Measurements from ENCODE around the gene CPAMD8. TPM values are rescaled to one million over a fixed set of nuclear protein-coding genes. Genes with fewer than 3 reads are reported as not detected.

CPAMD8 gene
- total RNA-seq, 2 donors from 2014 or later: 5.5 to 21.4 TPM

DNA sequence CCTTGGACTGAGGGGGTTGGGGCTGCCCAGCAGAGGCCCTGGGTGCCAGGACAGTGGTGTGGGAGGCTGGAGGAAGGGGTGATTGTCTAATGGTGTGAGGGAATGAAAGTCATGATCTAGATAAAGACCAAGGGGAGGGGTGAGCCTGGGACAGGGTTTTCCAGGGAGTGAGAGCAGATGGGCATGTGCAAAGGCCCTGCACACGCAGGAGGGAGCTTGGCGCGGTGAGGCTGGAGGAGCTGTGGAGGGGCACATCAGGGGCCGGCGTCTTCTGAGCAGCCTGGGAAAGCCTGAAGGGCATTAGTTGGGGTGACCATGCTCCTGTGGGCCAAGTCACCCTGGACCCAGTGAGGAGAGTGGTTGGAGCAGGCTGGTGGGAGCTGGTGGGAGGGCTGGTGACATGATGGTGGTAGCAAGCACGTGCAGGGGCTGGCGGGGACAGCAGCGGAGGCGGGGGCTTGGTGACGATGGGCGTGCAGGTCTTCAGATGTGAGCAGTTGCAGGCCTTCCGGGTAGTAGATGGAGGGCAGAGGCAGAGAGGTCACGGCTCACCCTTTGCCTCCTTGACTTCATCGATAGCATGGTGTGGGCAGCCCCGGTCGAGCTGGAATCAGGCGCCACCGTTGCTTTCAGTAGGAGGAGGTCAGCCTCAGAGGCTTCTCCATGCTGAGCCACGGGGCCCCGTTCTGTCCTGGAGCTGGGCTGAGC is 158.0 kb downstream of the CPAMD8 start:
- DNase-seq (ENCODE audit: low spot score): no peak
- Histone ChIP-seq H3K27ac (no peak overlapping the region), H3K27me3 (no peaks in the 10 kb centered on the region), H3K9me3 (no peaks in the 10 kb centered on the region), H3K4me1 (peaks cover 0 to 9% of the 10 kb centered on the region in 2 donors), H3K4me3 (no peak overlapping the region), H3K36me3 (peaks cover 91% of the 10 kb centered on the region)
- TF ChIP-seq CTCF (IDR thresholded peaks at IDR 0.05): no peak

DNA sequence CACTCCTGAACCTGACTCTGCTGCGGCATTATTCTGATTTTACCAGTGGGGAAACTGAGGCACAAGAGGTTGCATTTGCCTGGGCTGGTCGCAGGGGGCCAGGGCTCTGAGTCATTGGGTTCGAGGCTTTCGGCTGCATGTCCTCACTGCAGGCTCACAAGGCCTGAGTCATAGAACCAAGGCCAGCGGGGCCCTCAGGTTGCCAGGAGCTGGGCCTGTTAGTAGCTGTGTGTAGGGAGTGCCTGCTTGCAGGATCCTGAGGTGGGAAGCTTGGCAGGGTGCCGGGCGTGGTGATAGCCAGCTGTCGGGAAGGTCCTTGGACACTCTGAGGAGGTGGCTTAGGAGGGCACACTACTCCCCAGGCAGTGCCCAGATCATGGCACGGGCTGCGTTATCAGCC is 159.4 kb downstream of the CPAMD8 start:
- no peak overlapping the region for H3K4me3 ChIP-seq
- no peaks in the 10 kb centered on the region for H3K27me3 ChIP-seq
- peaks cover 0 to 9% of the 10 kb centered on the region in 2 donors for H3K4me1 ChIP-seq
- no peaks in the 10 kb centered on the region for H3K9me3 ChIP-seq
- H3K36me3 ChIP-seq: peaks cover 92% of the 10 kb centered on the region
- DNase-seq (ENCODE audit: low spot score): no peak
- H3K27ac ChIP-seq: no peak overlapping the region
- TF ChIP-seq CTCF (IDR thresholded peaks at IDR 0.05): no peak

DNA sequence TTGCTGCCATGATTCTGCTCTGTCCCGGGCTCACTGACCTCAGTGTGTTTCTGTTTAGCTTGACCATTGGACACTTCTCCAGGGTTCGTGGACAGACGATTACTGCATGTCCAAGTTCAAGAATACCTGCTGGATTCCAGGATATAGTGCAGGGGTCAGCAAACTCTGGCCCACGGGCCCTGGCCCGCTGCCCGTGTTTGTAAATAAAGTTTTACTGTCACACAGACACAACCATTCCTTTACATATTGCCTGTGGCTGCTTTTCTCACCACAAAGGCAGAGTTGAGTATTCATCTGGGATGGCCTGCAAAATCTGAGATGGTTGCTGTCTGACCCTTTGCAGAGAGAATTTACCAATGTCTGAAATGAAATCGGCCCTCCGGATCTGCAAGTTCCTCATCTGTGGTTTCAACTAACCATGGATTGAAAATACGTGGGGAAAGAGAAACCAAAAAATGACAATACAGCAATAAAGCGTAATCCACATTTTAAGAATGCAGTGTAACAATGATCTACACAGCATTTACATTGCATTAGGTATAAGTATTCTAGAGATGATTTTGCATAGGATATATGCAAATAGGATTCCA is 163.7 kb downstream of the CPAMD8 start:
- H3K27me3 ChIP-seq: no peaks in the 10 kb centered on the region
- no peak overlapping the region for H3K27ac ChIP-seq
- TF ChIP-seq CTCF (IDR thresholded peaks at IDR 0.05): no peak
- DNase-seq (ENCODE audit: low spot score): no peak
- H3K4me3 ChIP-seq: no peak overlapping the region
- peaks cover 51% of the 10 kb centered on the region for H3K36me3 ChIP-seq
- peaks cover 0 to 9% of the 10 kb centered on the region in 2 donors for H3K4me1 ChIP-seq
- no peaks in the 10 kb centered on the region for H3K9me3 ChIP-seq

GRCh38 chr19:16861834-16862233 is 164.8 kb downstream of the CPAMD8 start:
- DNase-seq (ENCODE audit: low spot score): no peak
- Histone ChIP-seq H3K4me3 (no peak overlapping the region), H3K36me3 (peaks cover 41% of the 10 kb centered on the region), H3K27ac (no peak overlapping the region), H3K4me1 (no peaks in the 10 kb centered on the region), H3K27me3 (no peaks in the 10 kb centered on the region), H3K9me3 (no peaks in the 10 kb centered on the region)
- TF ChIP-seq CTCF (IDR thresholded peaks at IDR 0.05): no peak

- H3K27me3 ChIP-seq: no peaks in the 10 kb centered on the region
- DNase-seq (ENCODE audit: low spot score): no peak
- no peaks in the 10 kb centered on the region for H3K4me1 ChIP-seq
- TF ChIP-seq CTCF (IDR thresholded peaks at IDR 0.05): no peak
- H3K27ac ChIP-seq: no peak overlapping the region
- peaks cover 37% of the 10 kb centered on the region for H3K36me3 ChIP-seq
- H3K9me3 ChIP-seq: no peaks in the 10 kb centered on the region
- no peak overlapping the region for H3K4me3 ChIP-seq
Observed at GRCh38 chr19:16861011-16861410, 165.6 kb downstream of the CPAMD8 start.

Measured in right atrium auricular region (tissue), 2 donors.